ENCODE data around the gene ARMH2.
"Not testable (repeated sequence)": the region's sequence is repeated elsewhere in the genome, so short reads cannot be mapped to it uniquely, and the experiment has no call there.

The ARMH2 gene

GRCh38 chr6:24764833-24765828, 33.6 kb downstream of the ARMH2 start:
- H3K4me1 ChIP-seq (ENCODE audit: control insufficient read depth, insufficient read depth, low read length); H3K27ac ChIP-seq (ENCODE audit: low read length); DNase-seq (ENCODE audit: low read depth, low spot score); H3K36me3 ChIP-seq (ENCODE audit: control insufficient read depth, insufficient read depth, low read length); H3K4me3 ChIP-seq (ENCODE audit: low read length); H3K9me3 ChIP-seq (ENCODE audit: control insufficient read depth, insufficient read depth, low read length); H3K27me3 ChIP-seq (ENCODE audit: control insufficient read depth, insufficient read depth, low read length): not testable (repeated sequence)
- no CpG with 5 or more reads among the region's 20 CpGs for WGBS (ENCODE audit: insufficient coverage, insufficient read length)

DNA sequence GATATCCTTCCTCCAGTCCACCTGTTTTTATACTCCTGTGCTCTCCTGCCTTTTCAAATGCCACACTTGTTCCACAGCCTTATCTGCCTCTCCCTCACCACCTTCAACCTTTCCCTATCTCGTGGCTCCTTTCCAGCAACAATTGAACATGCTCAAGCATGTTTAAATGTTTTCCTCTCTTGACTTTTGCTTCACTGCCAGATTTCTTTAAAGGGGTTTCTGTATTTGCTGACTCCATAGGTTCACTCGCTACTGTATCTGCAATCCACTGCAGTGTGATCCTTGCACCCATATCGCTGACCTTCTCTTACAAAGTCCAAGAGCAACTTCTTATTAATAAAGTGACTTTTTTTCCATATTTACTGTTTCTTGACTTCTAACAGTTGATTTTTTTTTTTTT, 35.1 kb downstream of the ARMH2 start:
- 0 out of 2 replicates have a peak, but pooled peaks cover 1% of the 10 kb centered on the region for H3K27me3 ChIP-seq (ENCODE audit: control insufficient read depth, insufficient read depth, low read length)
- no peak overlapping the region for H3K4me3 ChIP-seq (ENCODE audit: low read length)
- DNase-seq (ENCODE audit: low read depth, low spot score): no peak
- no CpG with 5 or more reads among the region's 3 CpGs for WGBS (ENCODE audit: insufficient coverage, insufficient read length)
- no peaks in the 10 kb centered on the region for H3K9me3 ChIP-seq (ENCODE audit: control insufficient read depth, insufficient read depth, low read length)
- H3K27ac ChIP-seq (ENCODE audit: low read length): no peak overlapping the region
- no peaks in the 10 kb centered on the region for H3K4me1 ChIP-seq (ENCODE audit: control insufficient read depth, insufficient read depth, low read length)
- no peaks in the 10 kb centered on the region for H3K36me3 ChIP-seq (ENCODE audit: control insufficient read depth, insufficient read depth, low read length)

DNA sequence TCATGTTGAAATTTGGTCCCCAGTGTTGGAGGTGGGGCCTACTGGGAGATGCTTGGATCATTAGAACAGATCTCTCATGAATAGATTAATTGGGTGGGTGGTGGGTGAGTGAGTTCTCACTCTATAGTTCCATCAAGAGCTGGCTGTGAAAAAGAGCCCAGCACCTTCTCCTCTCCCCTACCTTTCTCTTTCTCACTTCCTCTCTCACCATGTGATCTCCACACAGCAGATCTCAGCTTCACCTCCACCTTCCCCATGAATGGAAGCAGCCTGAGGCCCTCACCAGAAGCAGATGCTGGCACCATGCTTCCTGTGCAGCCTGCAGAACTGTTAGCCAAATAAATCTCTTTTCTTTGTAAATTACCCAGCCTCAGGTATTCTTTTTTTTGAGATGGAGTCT, 36.9 kb downstream of the ARMH2 start:
- H3K4me3 ChIP-seq (ENCODE audit: low read length): no peak overlapping the region
- H3K36me3 ChIP-seq (ENCODE audit: control insufficient read depth, insufficient read depth, low read length): no peaks in the 10 kb centered on the region
- no peaks in the 10 kb centered on the region for H3K4me1 ChIP-seq (ENCODE audit: control insufficient read depth, insufficient read depth, low read length)
- H3K9me3 ChIP-seq (ENCODE audit: control insufficient read depth, insufficient read depth, low read length): no peaks in the 10 kb centered on the region
- H3K27me3 ChIP-seq (ENCODE audit: control insufficient read depth, insufficient read depth, low read length): 0 out of 2 replicates have a peak, but pooled peaks cover 1% of the 10 kb centered on the region
- DNase-seq (ENCODE audit: low read depth, low spot score): no peak
- no peak overlapping the region for H3K27ac ChIP-seq (ENCODE audit: low read length)

GRCh38 chr6:24761193-24761835, 37.4 kb downstream of the ARMH2 start:
- 0 out of 2 replicates have a peak, but pooled peaks cover 1% of the 10 kb centered on the region for H3K27me3 ChIP-seq (ENCODE audit: control insufficient read depth, insufficient read depth, low read length)
- H3K4me3 ChIP-seq (ENCODE audit: low read length): no peak overlapping the region
- H3K9me3 ChIP-seq (ENCODE audit: control insufficient read depth, insufficient read depth, low read length): no peaks in the 10 kb centered on the region
- H3K4me1 ChIP-seq (ENCODE audit: control insufficient read depth, insufficient read depth, low read length): no peaks in the 10 kb centered on the region
- WGBS (ENCODE audit: insufficient coverage, insufficient read length): no CpG with 5 or more reads among the region's 17 CpGs
- no peak overlapping the region for H3K27ac ChIP-seq (ENCODE audit: low read length)
- no peaks in the 10 kb centered on the region for H3K36me3 ChIP-seq (ENCODE audit: control insufficient read depth, insufficient read depth, low read length)
- no peak for DNase-seq (ENCODE audit: low read depth, low spot score)

DNA sequence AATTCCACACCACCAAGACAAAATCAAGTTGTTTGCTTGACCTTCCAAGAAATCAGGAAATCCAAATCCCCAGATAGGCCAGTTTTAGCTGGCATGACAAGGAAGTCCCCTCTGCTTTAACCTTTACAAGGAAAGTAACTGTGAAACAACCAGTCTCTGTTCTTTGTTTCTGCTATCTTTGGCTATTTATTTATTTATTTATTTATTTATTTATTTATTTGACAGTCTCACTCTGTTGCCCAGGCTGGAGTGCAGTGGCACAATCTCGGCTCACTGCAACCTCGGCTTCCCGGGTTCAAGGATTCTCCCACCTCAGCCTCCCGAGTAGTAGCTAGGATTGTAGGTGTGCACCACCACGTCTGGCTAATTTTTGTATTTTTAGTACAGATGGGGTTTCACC, 38.5 kb downstream of the ARMH2 start:
- H3K27ac ChIP-seq (ENCODE audit: low read length): no peak overlapping the region
- no CpG with 5 or more reads among the region's 5 CpGs for WGBS (ENCODE audit: insufficient coverage, insufficient read length)
- no peak for DNase-seq (ENCODE audit: low read depth, low spot score)
- no peaks in the 10 kb centered on the region for H3K9me3 ChIP-seq (ENCODE audit: control insufficient read depth, insufficient read depth, low read length)
- no peaks in the 10 kb centered on the region for H3K4me1 ChIP-seq (ENCODE audit: control insufficient read depth, insufficient read depth, low read length)
- 0 out of 2 replicates have a peak, but pooled peaks cover 1% of the 10 kb centered on the region for H3K27me3 ChIP-seq (ENCODE audit: control insufficient read depth, insufficient read depth, low read length)
- no peaks in the 10 kb centered on the region for H3K36me3 ChIP-seq (ENCODE audit: control insufficient read depth, insufficient read depth, low read length)
- H3K4me3 ChIP-seq (ENCODE audit: low read length): no peak overlapping the region

- H3K4me1 ChIP-seq (ENCODE audit: control insufficient read depth, insufficient read depth, low read length): no peaks in the 10 kb centered on the region
- no peaks in the 10 kb centered on the region for H3K9me3 ChIP-seq (ENCODE audit: control insufficient read depth, insufficient read depth, low read length)
- 0 out of 2 replicates have a peak, but pooled peaks cover 1% of the 10 kb centered on the region for H3K27me3 ChIP-seq (ENCODE audit: control insufficient read depth, insufficient read depth, low read length)
- no peak overlapping the region for H3K27ac ChIP-seq (ENCODE audit: low read length)
- H3K36me3 ChIP-seq (ENCODE audit: control insufficient read depth, insufficient read depth, low read length): no peaks in the 10 kb centered on the region
- WGBS (ENCODE audit: insufficient coverage, insufficient read length): no CpG with 5 or more reads among the region's 3 CpGs
- H3K4me3 ChIP-seq (ENCODE audit: low read length): no peak overlapping the region
- DNase-seq (ENCODE audit: low read depth, low spot score): no peak
Measured at GRCh38 chr6:24759718-24760117, 39.0 kb downstream of the ARMH2 start.

- no CpG with 5 or more reads among the region's 6 CpGs for WGBS (ENCODE audit: insufficient coverage, insufficient read length)
- Histone ChIP-seq H3K27ac (ENCODE audit: low read length) (no peak overlapping the region), H3K27me3 (ENCODE audit: control insufficient read depth, insufficient read depth, low read length) (no peaks in the 10 kb centered on the region), H3K36me3 (ENCODE audit: control insufficient read depth, insufficient read depth, low read length) (no peaks in the 10 kb centered on the region), H3K9me3 (ENCODE audit: control insufficient read depth, insufficient read depth, low read length) (no peaks in the 10 kb centered on the region), H3K4me1 (ENCODE audit: control insufficient read depth, insufficient read depth, low read length) (no peaks in the 10 kb centered on the region), H3K4me3 (ENCODE audit: low read length) (no peak overlapping the region)
- DNase-seq (ENCODE audit: low read depth, low spot score): no peak
Measured at GRCh38 chr6:24757611-24758010, 41.1 kb downstream of the ARMH2 start.

- Histone ChIP-seq H3K36me3 (ENCODE audit: control insufficient read depth, insufficient read depth, low read length) (no peaks in the 10 kb centered on the region), H3K9me3 (ENCODE audit: control insufficient read depth, insufficient read depth, low read length) (no peaks in the 10 kb centered on the region), H3K4me1 (ENCODE audit: control insufficient read depth, insufficient read depth, low read length) (no peaks in the 10 kb centered on the region), H3K4me3 (ENCODE audit: low read length) (no peak overlapping the region), H3K27me3 (ENCODE audit: control insufficient read depth, insufficient read depth, low read length) (no peaks in the 10 kb centered on the region), H3K27ac (ENCODE audit: low read length) (no peak overlapping the region)
- no peak for DNase-seq (ENCODE audit: low read depth, low spot score)
Measured at GRCh38 chr6:24755279-24755678, 43.4 kb downstream of the ARMH2 start.

DNA sequence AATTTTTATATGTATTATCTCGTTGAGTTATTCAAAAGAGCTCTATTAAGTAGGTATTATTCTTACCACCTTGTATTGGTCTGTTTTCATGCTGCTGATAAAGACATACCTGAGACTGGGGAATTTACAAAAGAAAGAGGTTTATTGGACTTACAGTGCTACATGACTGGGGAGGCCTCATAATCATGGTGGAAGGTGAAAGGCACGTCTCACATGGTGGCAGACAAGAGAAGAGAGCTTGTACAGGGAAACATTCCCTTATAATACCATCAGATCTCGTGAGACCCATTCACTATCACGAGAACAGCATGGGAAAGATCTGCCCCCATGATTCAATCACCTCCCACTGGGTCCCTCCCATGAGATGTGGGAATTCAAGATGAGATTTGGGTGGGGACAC, 44.3 kb downstream of the ARMH2 start:
- not testable (repeated sequence) for H3K27me3 ChIP-seq (ENCODE audit: control insufficient read depth, insufficient read depth, low read length); DNase-seq (ENCODE audit: low read depth, low spot score); H3K4me1 ChIP-seq (ENCODE audit: control insufficient read depth, insufficient read depth, low read length); H3K4me3 ChIP-seq (ENCODE audit: low read length); H3K27ac ChIP-seq (ENCODE audit: low read length); H3K36me3 ChIP-seq (ENCODE audit: control insufficient read depth, insufficient read depth, low read length); H3K9me3 ChIP-seq (ENCODE audit: control insufficient read depth, insufficient read depth, low read length)
- no CpG with 5 or more reads among the region's 4 CpGs for WGBS (ENCODE audit: insufficient coverage, insufficient read length)

GRCh38 chr6:24753545-24753944, 45.2 kb downstream of the ARMH2 start:
- DNase-seq (ENCODE audit: low read depth, low spot score): no peak
- Histone ChIP-seq H3K9me3 (ENCODE audit: control insufficient read depth, insufficient read depth, low read length) (no peaks in the 10 kb centered on the region), H3K4me3 (ENCODE audit: low read length) (no peak overlapping the region), H3K36me3 (ENCODE audit: control insufficient read depth, insufficient read depth, low read length) (no peaks in the 10 kb centered on the region), H3K4me1 (ENCODE audit: control insufficient read depth, insufficient read depth, low read length) (no peaks in the 10 kb centered on the region), H3K27ac (ENCODE audit: low read length) (no peak overlapping the region), H3K27me3 (ENCODE audit: control insufficient read depth, insufficient read depth, low read length) (no peaks in the 10 kb centered on the region)
- no CpG with 5 or more reads among the region's 2 CpGs for WGBS (ENCODE audit: insufficient coverage, insufficient read length)
